Hematopoietic multipotent progenitor cell treated with erythropoietin and hydrocortisone succinate and interleukin-3 and kit ligand, for 17 days (in vitro differentiated cells): Measurements from ENCODE around the gene PFKP.
"Not testable (repeated sequence)": the region's sequence is repeated elsewhere in the genome, so short reads cannot be mapped to it uniquely, and the experiment has no call there.

Experiments
- DNase-seq: peaks from one replicate; pipeline ENCODE4 v3.0.0-alpha.2; 2015; ENCODE audit warnings: low spot score

The PFKP gene

DNA sequence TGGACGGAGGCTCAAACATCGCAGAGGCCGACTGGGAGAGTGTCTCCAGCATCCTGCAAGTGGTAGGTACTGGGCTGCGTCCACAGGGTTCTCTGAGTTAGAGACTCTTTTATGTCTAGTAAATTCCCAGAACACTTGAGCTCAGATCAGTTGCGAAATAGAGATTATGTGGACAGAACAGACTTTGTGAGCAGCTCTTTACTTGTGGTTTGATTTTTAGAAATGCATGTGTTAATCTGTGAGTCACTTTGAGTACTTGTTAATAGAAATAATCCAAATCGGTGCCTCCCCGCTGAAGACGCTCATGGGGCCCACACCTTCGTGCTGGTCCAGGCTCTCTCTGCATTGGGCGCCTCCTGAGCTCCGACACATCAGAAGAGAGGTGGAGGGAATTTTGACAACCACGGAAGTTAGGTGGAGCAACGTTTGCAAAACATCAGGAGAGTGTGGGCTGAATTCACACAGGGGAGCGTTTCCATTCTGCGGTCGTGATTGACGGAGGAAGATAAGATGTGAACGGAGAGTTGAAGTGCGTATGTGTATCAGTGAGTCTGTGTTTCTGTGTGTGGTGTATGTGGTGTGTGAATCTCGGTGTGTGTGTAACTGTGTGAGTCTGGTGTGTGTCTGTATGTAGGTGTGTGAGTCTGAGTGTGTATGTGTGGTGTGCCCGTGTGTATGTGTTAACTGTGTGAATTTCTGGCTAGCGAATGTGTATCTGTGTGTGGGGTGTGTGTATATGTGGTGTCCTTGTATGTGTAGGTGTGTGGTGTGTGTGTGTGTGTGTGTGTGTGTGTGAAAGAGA is 32.1 kb downstream of the PFKP start:
- DNase-seq, result no peak

DNA sequence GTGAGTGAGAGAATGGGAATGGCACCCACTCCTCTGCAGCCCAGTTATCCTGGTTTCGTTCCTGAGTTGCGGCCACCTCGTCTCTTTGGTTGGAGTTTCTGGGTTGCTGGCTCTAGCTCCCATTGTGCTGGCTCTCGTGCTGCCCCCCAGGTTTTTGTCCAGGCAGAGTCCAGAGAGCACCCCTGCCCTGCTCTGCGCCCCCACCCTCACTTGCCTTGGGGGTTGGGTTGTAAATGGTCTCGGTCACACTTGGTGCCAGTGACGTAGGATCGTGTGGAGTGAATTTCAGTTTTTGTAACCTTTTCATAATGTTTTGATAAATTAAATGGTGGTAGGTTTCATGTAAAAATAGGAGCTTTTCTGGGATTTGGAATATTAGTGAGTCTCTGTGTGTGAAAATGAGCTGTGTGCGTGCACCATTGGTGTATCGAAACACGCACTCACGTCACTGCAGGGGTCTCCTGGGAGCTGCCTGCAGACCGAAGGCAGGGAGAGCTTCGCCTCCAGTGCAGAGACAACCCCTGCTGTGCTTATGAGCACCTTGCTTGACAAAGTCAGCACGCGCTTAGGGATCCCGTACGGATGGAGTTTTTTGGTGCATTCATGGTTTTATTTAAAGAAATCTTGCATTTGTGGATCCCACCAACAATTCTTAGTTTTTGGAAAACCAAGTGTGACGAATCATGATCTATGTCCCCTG is 32.9 kb downstream of the PFKP start:
- DNase-seq, result no peak

DNA sequence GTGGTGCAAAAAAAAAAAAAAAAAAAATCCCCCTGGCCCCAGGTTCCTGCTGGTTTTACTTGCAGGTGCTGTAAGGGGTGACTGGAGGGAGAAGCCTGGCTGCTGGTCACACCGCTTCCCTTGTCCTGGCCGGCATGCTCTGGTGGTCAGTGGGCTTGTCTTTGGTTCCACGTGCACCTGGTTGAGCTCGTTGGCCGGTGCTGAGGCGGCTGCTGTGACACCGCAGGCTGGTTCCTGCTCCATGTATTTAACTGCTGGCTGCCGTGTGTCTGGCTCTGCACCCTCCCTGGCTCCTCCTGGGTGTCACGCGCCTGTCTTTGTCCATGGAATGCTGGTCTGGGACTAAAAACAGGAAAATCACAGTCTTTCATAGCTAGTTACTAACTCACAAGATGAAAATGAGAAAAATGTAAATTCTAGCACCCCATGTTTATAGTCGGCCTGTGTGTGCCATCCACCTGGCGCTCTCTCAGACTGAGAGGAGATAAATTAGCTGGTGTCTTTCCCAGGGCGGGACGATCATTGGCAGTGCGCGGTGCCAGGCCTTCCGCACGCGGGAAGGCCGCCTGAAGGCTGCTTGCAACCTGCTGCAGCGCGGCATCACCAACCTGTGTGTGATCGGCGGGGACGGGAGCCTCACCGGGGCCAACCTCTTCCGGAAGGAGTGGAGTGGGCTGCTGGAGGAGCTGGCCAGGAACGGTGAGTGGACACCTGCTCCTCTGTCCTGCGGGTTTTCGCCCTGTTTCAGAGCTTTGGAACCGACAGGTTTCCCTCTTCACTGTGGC is 33.7 kb downstream of the PFKP start:
- DNase-seq, result no peak

DNA sequence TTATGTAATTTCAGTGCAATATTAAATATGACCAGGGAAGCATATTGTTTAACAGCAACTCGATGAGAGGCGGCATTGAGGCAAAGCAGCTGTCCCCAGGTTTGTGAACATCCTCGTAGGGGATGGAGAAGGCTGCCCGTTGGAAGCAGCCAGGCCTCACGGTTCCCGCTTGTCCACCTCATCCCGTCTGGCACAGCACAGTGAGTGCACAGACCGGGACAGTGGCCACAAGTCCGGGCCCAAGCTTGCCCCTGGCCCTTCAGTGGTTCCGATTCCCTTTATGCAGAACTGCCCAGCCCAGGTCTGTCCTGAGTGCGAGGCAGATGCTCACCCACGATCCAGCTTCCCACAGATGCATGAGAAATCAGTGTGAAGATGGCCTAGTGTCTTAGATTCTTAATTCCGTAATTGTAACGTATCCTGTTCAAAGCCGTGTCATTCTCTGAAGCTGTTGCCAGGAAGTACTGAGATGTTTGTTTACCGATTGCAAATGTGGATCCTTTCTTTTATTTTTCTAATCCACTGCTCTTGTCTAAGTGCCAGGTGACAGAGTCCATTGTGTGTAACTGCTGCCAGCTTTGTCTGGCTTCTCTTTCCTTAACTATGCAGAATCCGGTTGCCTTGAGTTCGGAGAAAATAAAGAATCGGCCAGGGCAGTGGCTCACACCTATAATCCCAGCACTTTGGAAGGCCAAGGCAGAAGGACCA is 35.5 kb downstream of the PFKP start:
- DNase-seq, result no peak

DNA sequence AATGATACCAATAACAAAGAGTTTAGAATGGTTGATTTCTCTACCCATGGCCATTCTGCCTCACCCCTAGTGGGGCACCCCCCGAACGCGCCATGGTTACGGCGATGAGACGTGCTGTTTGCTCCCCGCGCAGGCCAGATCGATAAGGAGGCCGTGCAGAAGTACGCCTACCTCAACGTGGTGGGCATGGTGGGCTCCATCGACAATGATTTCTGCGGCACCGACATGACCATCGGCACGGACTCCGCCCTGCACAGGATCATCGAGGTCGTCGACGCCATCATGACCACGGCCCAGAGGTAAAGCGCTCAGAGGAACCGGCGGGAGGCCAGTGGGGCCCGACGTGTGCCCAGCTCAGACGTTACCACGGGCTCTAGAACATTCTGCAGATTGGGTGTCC is 36.3 kb downstream of the PFKP start:
- DNase-seq, result no peak

DNA sequence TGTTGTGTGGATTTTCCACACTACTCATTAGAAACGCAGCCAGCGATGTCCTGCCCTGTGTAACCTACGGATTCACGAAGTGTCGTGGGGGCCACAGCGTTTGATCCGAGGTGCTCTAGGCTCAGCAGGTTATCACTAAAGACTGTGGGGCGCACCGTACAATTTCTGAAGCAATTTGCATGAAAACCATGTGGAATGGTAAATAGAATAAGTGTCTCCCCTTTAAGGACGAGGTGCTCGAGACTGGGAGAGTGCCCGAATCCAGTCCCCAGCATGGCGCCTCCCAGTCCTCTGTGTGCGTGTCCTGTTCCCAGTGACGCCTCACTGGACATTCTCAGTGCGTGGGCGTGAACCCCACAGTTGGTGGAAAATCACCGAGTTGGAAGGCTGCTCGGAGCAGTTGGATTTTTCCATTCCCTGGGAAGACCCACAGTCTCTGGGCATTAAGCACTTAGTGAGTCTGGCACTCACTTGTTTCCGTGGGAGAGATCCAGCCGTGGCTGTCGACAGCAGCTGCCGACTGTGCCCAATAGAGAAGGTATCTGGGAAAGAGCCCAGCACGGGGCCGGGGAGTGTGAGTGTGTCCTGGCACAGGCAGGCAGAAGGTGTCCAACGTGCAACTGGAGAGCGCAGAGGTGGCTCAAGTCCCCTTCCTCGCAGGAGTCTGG is 37.0 kb downstream of the PFKP start:
- DNase-seq, result no peak

DNA sequence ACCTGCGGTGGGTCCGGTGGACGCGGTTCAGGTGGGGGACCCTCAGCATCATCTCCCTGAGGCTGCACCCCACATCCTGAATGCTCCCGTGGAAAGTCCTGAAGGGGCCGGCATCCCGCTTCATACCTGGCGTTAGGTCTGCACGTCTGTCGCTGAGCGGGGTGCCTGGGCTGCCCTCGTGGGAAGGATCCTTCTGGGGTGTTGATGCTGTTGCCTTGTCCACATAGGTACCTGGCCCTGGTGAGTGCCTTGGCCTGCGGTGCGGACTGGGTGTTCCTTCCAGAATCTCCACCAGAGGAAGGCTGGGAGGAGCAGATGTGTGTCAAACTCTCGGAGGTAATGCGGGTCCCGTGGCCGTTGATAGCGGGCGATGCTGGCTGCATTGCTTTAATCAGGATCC is 37.8 kb downstream of the PFKP start:
- no peak for DNase-seq

DNA sequence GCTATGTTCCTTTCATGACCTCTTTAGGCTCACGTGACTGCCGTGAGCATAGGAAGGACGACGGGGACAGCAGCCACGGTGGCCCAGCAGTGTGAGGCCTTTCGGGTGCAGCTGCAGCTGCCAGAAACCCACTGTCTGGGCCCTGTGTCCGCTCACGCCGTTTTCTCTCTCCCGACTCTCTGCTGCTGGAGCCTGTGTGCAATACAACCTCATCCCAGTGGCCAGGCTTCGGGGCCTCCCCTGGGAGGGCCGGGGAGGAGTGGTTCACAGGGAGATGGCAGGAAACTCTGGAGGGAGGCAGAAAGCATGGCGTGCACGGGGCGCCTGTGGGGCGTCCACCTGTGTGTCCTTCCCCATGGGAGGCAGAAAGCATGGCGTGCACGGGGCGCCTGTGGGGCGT is 38.6 kb downstream of the PFKP start:
- DNase-seq, result no peak

GRCh38 chr10:3106328-3106727 is 39.0 kb downstream of the PFKP start:
- not testable (repeated sequence) for DNase-seq

DNA sequence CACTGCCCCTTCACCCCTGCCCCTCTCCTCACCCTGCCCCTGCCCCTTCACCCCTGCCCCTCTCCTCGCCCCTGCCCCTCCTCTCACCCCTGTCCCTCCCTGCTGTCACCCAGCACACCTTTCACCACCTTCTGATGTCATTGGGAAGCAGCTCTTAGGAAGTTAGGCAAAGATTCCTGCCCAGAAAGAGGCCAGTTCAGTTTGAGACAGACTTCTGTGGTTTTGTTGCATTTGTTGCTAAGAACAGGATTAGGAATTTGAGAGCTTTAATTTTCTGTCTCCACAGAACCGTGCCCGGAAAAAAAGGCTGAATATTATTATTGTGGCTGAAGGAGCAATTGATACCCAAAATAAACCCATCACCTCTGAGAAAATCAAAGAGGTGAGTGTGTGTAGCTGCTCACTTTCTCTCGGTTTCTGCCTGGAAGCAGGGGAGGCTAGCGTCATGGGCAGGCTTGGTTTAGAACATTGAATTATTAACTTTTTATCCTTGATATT is 39.6 kb downstream of the PFKP start:
- no peak for DNase-seq

GRCh38 chr10:3107426-3107961 is 40.1 kb downstream of the PFKP start:
- DNase-seq, result no peak

DNA sequence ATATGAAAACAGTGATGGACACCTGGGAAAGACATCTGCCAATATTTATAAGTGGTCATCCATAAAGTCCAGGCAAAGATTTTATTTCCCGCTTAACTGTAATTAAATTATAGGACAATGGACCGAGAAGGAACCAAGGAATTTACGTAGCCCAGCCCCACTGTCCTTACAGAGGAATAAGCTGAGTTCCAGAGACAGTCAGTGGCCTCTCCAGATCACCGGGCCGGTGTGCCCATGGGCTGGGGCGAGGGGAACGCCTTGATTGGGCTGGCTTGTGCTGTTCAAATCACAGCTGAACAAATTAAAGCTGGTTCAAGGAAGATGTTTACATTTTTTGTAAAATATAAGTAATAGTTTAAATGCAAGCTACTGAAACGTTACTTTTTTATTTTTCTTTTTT is 40.7 kb downstream of the PFKP start:
- DNase-seq, result no peak

DNA sequence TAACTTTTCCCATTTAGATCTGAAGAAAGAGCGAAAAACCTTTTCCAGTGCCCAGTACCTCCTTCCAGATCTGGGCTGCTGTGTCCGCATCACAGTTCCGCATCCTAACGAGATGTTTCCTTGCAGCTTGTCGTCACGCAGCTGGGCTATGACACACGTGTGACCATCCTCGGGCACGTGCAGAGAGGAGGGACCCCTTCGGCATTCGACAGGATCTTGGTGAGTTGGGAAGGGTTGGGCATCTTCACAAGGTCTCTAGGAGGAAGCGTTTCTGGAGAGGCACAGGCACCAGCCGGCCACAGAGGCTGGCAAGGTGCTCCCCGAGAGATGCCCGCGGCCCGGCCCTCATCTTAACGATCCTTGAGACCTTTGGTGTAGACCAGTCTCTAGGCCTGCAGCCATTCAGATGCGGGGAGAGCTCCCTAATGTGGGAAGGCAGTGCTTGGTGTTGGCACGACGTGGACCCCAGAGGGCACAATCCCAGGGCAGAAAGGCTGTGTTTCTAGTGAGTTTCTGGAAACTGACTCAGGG is 41.3 kb downstream of the PFKP start:
- DNase-seq, result no peak

DNA sequence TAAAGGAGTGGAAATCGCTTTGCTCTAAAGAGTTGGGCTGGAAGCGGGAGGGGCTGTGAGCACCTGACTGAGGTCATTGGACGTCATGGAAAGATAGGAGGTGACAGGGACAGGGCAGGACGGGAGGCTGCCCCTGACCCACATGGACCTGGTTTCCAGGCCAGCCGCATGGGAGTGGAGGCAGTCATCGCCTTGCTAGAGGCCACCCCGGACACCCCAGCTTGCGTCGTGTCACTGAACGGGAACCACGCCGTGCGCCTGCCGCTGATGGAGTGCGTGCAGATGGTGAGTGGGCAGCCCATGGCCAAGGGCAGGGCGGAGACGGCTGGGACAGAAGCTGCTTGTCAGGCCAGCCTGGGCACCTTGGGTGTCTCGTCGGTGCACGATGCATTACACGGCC is 41.8 kb downstream of the PFKP start:
- DNase-seq, result no peak

DNA sequence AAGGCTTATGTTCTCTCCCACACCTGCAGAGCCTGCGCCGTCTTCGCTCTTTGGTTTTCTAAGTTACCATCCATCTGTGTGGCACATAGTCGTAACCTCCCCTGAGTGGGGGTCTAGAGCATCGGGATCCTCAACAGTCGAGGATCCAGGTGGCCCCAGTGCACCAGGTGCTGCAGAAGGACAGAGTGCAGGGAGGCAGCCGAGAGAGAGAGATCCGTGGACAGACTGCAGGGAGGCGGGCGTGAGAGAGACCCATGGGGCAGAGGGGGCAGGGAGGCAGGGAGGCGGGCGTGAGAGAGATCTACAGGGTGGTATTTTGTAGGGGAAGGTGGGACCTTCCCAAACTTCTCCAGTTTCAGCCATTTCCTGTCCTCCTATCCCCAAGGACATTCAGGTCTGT is 42.3 kb downstream of the PFKP start:
- no peak for DNase-seq

GRCh38 chr10:3110782-3111620 is 43.7 kb downstream of the PFKP start:
- DNase-seq, result no peak

DNA sequence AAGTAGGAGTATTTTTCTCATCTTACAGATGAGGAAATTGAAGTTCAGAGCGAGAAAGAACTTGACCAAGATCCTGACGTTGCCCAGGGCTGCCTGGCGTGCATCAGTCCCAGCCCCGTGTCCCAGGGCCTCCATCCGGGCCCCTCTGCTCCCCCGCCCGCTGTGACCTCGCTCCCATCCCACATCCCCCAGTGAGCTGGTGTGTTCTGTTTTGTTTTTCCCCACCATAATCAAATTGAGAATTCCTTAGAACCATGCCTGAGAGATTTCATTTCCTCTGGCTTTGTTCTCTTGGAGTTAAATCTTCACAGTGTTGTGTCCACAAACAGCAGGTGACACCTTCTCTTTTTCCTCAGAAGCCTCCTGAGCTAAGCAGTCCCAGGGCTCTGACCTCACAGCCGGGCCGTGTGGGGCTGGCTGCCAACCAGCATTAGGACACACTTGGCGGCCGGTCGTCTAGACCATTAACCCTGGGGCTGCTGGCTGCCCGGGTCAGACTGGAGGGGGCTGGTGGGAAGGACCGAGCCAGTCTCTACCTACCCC is 44.3 kb downstream of the PFKP start:
- no peak for DNase-seq

GRCh38 chr10:3113343-3113720 is 46.0 kb downstream of the PFKP start:
- DNase-seq, result no peak

- DNase-seq, result no peak
Observed at GRCh38 chr10:3115685-3116084, 48.3 kb downstream of the PFKP start.
